Neuronal stem cell (in vitro differentiated cells): ENCODE data around the gene ATP8A1.

Experiments used
- DNase-seq: peaks from one replicate; pipeline ENCODE4 v3.0.0-alpha.2; 2013; ENCODE audit warnings: low spot score
- H2AFZ ChIP-seq: one replicate; pipeline ENCODE4 v1.6.1; 2013; ENCODE audit warnings: mild to moderate bottlenecking, low read length, inconsistent platforms
- H2AK5ac ChIP-seq: 2 replicates; pipeline ENCODE4 v1.6.1; 2013; ENCODE audit warnings: low read depth, mild to moderate bottlenecking, inconsistent platforms, low read length, moderate library complexity, mixed read lengths
- H2BK120ac ChIP-seq: 2 replicates; pipeline ENCODE4 v1.6.1; 2013; ENCODE audit warnings: low read depth, mild to moderate bottlenecking, inconsistent platforms, low read length, moderate library complexity, mixed read lengths
- H2BK12ac ChIP-seq: one replicate; pipeline ENCODE4 v1.6.1; 2013; ENCODE audit warnings: low read length, inconsistent platforms
- H2BK15ac ChIP-seq: 2 replicates; pipeline ENCODE4 v1.6.1; 2013; ENCODE audit warnings: mild to moderate bottlenecking, low read length, inconsistent platforms, mixed read lengths
- H2BK5ac ChIP-seq: one replicate; pipeline ENCODE4 v1.6.1; 2013; ENCODE audit warnings: inconsistent platforms, mild to moderate bottlenecking, low read length, moderate library complexity
- H3K14ac ChIP-seq: one replicate; pipeline ENCODE4 v1.6.1; 2013; ENCODE audit warnings: low read length, inconsistent platforms
- H3K18ac ChIP-seq: 2 replicates; pipeline ENCODE4 v1.6.1; 2013; ENCODE audit warnings: low read length, inconsistent platforms
- H3K23ac ChIP-seq: 2 replicates; pipeline ENCODE4 v1.6.1; 2013; ENCODE audit warnings: low read depth, mild to moderate bottlenecking, mixed read lengths, low read length, inconsistent platforms; ENCODE audit not compliant: poor library complexity
- H3K27ac ChIP-seq: replicated peaks from 3 replicates; pipeline ENCODE4 v1.5.1; 2013; ENCODE audit warnings: low read length, inconsistent platforms
- H3K27me3 ChIP-seq, 3 experiments: 2 replicates each; pipeline ENCODE4 v1.6.1; 2013; ENCODE audit warnings: low read length in 3 of 3, mild to moderate bottlenecking in 2 of 3, inconsistent platforms in 1 of 3, low read depth in 1 of 3, mixed read lengths in 1 of 3, moderate library complexity in 1 of 3; ENCODE audit not compliant: control insufficient read depth in 3 of 3, insufficient read depth in 3 of 3
- H3K36me3 ChIP-seq, 2 donors: replicated peaks in 1 of 2; 2 replicates each; pipeline ENCODE4 v1.6.1; 2013; ENCODE audit warnings: low read length in 2 of 2; ENCODE audit not compliant: control insufficient read depth in 2 of 2, insufficient read depth in 2 of 2
- H3K4ac ChIP-seq: 2 replicates; pipeline ENCODE4 v1.6.1; 2013; ENCODE audit warnings: inconsistent platforms, mild to moderate bottlenecking, low read length, moderate library complexity
- H3K4me1 ChIP-seq, 2 donors: 1 replicate in 1 of 2; 2 replicates in 1 of 2; pipeline ENCODE4 v1.6.1; 2013; ENCODE audit warnings: low read length in 2 of 2, low read depth in 1 of 2; ENCODE audit not compliant: control insufficient read depth in 2 of 2, insufficient read depth in 1 of 2
- H3K4me2 ChIP-seq: one replicate; pipeline ENCODE4 v1.6.1; 2013; ENCODE audit warnings: mild to moderate bottlenecking, low read length, inconsistent platforms; ENCODE audit not compliant: insufficient read depth, poor library complexity, severe bottlenecking
- H3K4me3 ChIP-seq, 2 donors: 2 replicates each; pipeline ENCODE4 v1.5.1; 2013; ENCODE audit warnings: low read length in 2 of 2, mild to moderate bottlenecking in 2 of 2, inconsistent platforms in 1 of 2, moderate library complexity in 1 of 2
- H3K79me1 ChIP-seq: one replicate; pipeline ENCODE4 v1.6.1; 2013; ENCODE audit warnings: low read depth, mild to moderate bottlenecking, inconsistent platforms, low read length, moderate library complexity
- H3K9ac ChIP-seq: one replicate; pipeline ENCODE4 v1.6.1; 2013; ENCODE audit warnings: mild to moderate bottlenecking, low read depth, low read length, inconsistent platforms; ENCODE audit not compliant: poor library complexity
- H3K9me3 ChIP-seq, 2 donors: replicated peaks in 1 of 2; 2 replicates each; pipeline versions ENCODE3 to v1.6.1; 2013; ENCODE audit warnings: low read length in 2 of 2, mild to moderate bottlenecking in 2 of 2, inconsistent platforms in 1 of 2, low read depth in 1 of 2, mixed read lengths in 1 of 2, moderate library complexity in 1 of 2; ENCODE audit not compliant: control insufficient read depth in 2 of 2, insufficient read depth in 1 of 2
- H4K8ac ChIP-seq: one replicate; pipeline ENCODE4 v1.6.1; 2013; ENCODE audit warnings: low read depth, mild to moderate bottlenecking, inconsistent platforms, low read length, moderate library complexity
- H4K91ac ChIP-seq: one replicate; pipeline ENCODE4 v1.6.1; 2013; ENCODE audit warnings: low read length, low read depth, mild to moderate bottlenecking, inconsistent platforms; ENCODE audit not compliant: poor library complexity
- WGBS, 2 donors: extraction: QIAGEN DNeasy Blood & Tissue Kit; methylation state at CpG; one replicate each; pipeline ENCODE4 v1.1.7; 2013; ENCODE audit warnings: missing lambda C conversion rate in 2 of 2, mixed read lengths in 1 of 2; ENCODE audit not compliant: insufficient read length in 2 of 2, insufficient replicate concordance in 1 of 2; ENCODE audit errors: extremely low coverage in 2 of 2; 5-methylcytosine and 5-hydroxymethylcytosine counted together

Gene ATP8A1

DNA sequence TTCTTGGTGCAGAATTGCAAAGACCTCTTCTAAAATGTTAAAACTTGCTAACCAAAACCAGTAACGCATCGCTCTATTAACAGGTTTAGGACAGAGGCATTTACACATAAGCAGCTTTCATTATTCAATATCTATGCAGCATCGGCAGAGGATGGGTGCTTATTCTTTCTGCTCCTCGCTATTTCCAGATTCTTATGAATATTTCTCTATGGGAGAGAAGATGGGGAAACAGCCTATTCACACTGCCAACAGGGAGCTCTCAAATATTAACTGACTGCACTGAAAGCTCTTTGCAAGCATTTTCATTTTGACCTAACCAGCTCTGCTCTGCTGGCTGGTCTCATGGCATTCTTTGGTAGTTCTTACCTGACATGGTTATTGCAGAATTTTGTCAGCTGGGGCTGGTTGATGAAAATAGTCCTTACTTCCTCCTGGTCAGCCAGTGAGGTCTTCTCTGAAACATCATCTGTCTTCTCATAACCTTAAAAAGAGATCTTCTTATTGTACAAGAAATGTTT lies 30.2 kb downstream of the ATP8A1 start:
- Histone ChIP-seq H3K36me3 (no peaks in the 10 kb centered on the region), H3K9ac (no peak overlapping the region), H4K8ac (no peak overlapping the region), H2BK12ac (no peak overlapping the region), H3K18ac (no peak overlapping the region), H3K9me3 (no peaks in the 10 kb centered on the region), H3K4me3 (no peak overlapping the region), H3K4me1 (no peaks in the 10 kb centered on the region), H3K14ac (no peak overlapping the region), H3K79me1 (no peaks in the 10 kb centered on the region), H3K4ac (no peak overlapping the region), H3K23ac (no peak overlapping the region), H2AFZ (no peak overlapping the region), H3K27me3 (no peaks in the 10 kb centered on the region), H2BK15ac (no peak overlapping the region), H3K4me2 (no peak overlapping the region), H2AK5ac (no peak overlapping the region), H3K27ac (no peak overlapping the region), H2BK5ac (no peak overlapping the region), H4K91ac (no peak overlapping the region), H2BK120ac (no peak overlapping the region)
- DNase-seq: no peak
- no CpG with 5 or more reads among the region's 4 CpGs for WGBS, 2 donors

- no peak overlapping the region for H3K4me3 ChIP-seq
- no peaks in the 10 kb centered on the region for H3K36me3 ChIP-seq
- no peaks in the 10 kb centered on the region for H3K4me1 ChIP-seq
- no peak overlapping the region for H3K4me2 ChIP-seq
- H4K91ac ChIP-seq: no peak overlapping the region
- H2BK15ac ChIP-seq: no peak overlapping the region
- no peak overlapping the region for H3K23ac ChIP-seq
- H3K27ac ChIP-seq: no peak overlapping the region
- no peak overlapping the region for H3K18ac ChIP-seq
- no peak overlapping the region for H3K14ac ChIP-seq
- H3K9me3 ChIP-seq: no peaks in the 10 kb centered on the region
- no peak overlapping the region for H2AFZ ChIP-seq
- H3K79me1 ChIP-seq: no peaks in the 10 kb centered on the region
- H2AK5ac ChIP-seq: no peak overlapping the region
- no CpG with 5 or more reads among the region's 4 CpGs for WGBS, 2 donors
- H3K27me3 ChIP-seq: no peaks in the 10 kb centered on the region
- no peak overlapping the region for H2BK12ac ChIP-seq
- no peak overlapping the region for H4K8ac ChIP-seq
- DNase-seq: no peak
- no peak overlapping the region for H2BK120ac ChIP-seq
- no peak overlapping the region for H2BK5ac ChIP-seq
- H3K4ac ChIP-seq: no peak overlapping the region
- H3K9ac ChIP-seq: no peak overlapping the region
These were observed 31.6 kb downstream of the ATP8A1 start for GRCh38 chr4:42625329-42625728.

DNA sequence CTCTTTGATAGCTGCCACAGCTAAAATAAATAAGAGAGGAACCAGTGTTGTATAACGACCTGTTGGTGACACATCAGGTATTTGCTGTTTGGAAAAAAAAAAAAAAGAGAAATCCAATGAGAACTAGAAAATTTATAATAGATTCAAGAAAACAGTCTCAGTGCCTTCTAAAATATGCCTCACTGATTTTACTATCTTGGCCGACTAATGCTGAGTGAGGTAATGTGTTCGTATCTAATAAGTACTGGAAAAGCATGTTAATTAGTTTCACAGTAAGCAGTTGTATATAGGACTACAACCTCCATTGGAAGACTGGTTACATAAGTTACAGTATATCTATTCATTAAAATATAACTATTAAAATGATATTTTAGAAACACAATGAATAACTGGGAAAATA lies 32.4 kb downstream of the ATP8A1 start:
- no peak overlapping the region for H2BK120ac ChIP-seq
- no peak overlapping the region for H3K18ac ChIP-seq
- H3K4me2 ChIP-seq: no peak overlapping the region
- no peaks in the 10 kb centered on the region for H3K9me3 ChIP-seq
- H2BK12ac ChIP-seq: no peak overlapping the region
- H4K8ac ChIP-seq: no peak overlapping the region
- no peak overlapping the region for H4K91ac ChIP-seq
- H3K27ac ChIP-seq: no peak overlapping the region
- no CpG with 5 or more reads among the region's 3 CpGs for WGBS, 2 donors
- no peak overlapping the region for H3K4me3 ChIP-seq
- no peaks in the 10 kb centered on the region for H3K4me1 ChIP-seq
- H2AFZ ChIP-seq: no peak overlapping the region
- no peaks in the 10 kb centered on the region for H3K27me3 ChIP-seq
- no peak overlapping the region for H3K14ac ChIP-seq
- H3K23ac ChIP-seq: no peak overlapping the region
- H2BK5ac ChIP-seq: no peak overlapping the region
- no peaks in the 10 kb centered on the region for H3K79me1 ChIP-seq
- no peak for DNase-seq
- H3K36me3 ChIP-seq: no peaks in the 10 kb centered on the region
- no peak overlapping the region for H2AK5ac ChIP-seq
- no peak overlapping the region for H3K9ac ChIP-seq
- H2BK15ac ChIP-seq: no peak overlapping the region
- no peak overlapping the region for H3K4ac ChIP-seq

DNA sequence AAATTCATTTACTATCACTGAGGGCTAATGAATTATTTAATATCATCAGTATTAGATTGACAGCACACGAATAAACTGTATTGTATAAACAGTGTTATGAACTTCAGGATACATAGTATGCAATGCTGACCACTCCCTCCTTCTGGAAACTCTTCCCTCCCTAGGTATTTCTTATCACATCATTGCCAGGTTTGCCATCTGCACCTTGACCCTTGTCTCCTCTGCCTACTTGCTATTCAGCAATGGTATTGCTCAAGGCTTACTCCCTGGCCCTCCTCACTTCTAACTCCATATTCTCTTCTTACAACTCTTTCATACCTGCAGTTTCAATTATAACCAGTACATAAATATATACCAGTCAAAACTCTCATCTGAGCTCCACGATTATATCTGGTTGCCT lies 38.9 kb downstream of the ATP8A1 start:
- Histone ChIP-seq H3K4ac (no peak overlapping the region), H2BK12ac (no peak overlapping the region), H3K18ac (no peak overlapping the region), H3K36me3 (no peaks in the 10 kb centered on the region), H3K4me1 (no peaks in the 10 kb centered on the region), H3K4me3 (no peak overlapping the region), H2BK15ac (no peak overlapping the region), H4K8ac (no peak overlapping the region), H2AK5ac (no peak overlapping the region), H3K9me3 (no peaks in the 10 kb centered on the region), H2BK5ac (no peak overlapping the region), H2AFZ (no peak overlapping the region), H2BK120ac (no peak overlapping the region), H4K91ac (no peak overlapping the region), H3K23ac (no peak overlapping the region), H3K27me3 (no peaks in the 10 kb centered on the region), H3K14ac (no peak overlapping the region), H3K9ac (no peak overlapping the region), H3K27ac (no peak overlapping the region), H3K79me1 (no peaks in the 10 kb centered on the region), H3K4me2 (no peak overlapping the region)
- no peak for DNase-seq
- WGBS, 2 donors: no CpG with 5 or more reads among the region's 2 CpGs
